ENCODE measurements around the gene PPP1R15B. TPM values are rescaled to one million over a fixed set of nuclear protein-coding genes. Genes with fewer than 3 reads are reported as not detected.

The PPP1R15B gene
- total and polyA plus RNA-seq, 10 of the 15 experiments (the other 5 are each of a cell fraction or from before 2014, with no cell fraction given) = 13.9 to 38.1 (median 26.5) TPM

DNA sequence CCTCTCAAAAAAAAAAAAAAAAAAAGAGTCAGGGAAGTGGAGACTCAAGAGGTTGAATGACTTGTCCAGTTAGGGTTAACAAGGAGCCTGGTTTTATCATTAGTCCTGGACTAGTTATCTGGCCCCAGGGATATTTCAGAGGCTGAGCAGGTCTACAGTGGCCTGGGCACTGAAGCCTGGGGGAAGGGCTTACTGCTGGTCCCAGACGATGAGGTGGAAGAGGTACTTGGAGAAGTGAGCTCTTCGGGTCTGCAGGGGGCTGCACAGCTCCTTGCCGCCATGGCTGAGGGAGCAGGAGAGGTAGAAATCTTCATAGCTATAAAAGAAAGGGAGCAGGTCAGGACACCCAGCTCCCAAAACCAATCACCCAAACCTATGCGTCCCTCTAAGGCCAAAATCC lies 42.9 kb upstream of the PPP1R15B start (continued):
- TF ChIP-seq CREB1 (IDR thresholded peaks at IDR 0.05; ENCODE audit: low read depth) = no peak
- TF ChIP-seq, protein P1, sequence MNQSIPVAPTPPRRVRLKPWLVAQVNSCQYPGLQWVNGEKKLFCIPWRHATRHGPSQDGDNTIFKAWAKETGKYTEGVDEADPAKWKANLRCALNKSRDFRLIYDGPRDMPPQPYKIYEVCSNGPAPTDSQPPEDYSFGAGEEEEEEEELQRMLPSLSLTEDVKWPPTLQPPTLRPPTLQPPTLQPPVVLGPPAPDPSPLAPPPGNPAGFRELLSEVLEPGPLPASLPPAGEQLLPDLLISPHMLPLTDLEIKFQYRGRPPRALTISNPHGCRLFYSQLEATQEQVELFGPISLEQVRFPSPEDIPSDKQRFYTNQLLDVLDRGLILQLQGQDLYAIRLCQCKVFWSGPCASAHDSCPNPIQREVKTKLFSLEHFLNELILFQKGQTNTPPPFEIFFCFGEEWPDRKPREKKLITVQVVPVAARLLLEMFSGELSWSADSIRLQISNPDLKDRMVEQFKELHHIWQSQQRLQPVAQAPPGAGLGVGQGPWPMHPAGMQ (IDR thresholded peaks at IDR 0.05; ENCODE audit: borderline replicate concordance) = no peak

DNA sequence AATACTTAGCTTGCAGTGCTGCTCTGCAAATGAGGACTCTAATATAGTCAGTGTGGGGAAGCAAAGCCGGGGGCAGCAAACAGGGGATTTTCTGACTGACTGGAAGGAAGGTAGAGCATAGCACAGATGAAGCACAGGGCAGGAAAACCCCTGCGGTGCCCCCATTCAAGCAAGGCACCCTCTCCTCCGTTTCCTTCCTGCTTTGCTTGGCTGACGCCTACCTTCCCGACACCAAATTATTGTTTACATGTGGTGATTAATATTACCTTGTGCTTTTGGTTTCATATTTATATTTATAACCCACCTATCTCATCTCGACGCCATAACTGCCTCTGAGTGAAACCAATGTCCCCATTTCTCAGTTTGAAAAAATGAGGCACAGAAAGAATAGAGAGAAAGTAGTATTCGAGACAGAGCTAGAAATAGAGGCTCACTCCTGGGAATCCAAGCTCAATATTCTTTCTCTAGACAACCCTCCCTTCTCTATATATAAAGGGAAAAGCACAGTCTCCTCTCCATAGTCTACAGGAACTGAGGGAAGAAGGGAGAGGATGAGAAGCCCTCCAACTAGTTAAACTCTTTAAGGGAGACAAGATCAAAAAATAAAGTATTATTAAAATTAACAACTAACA lies 41.6 kb upstream of the PPP1R15B start:
- no peaks in the 10 kb centered on the region for H3K79me2 ChIP-seq (ENCODE audit: control insufficient read depth, insufficient read depth, low read length)
- peak overlapping the region; percentile 15; the same call in 1 of the 2 replicates for H3K9ac ChIP-seq (ENCODE audit: control insufficient read depth, insufficient read depth, low read length)
- no peaks in the 10 kb centered on the region for H3K27me3 ChIP-seq (replicated peaks in 1 of 2; ENCODE audit: control insufficient read depth in 2 of 2, insufficient read depth in 2 of 2, low read length in 1 of 2)
- peak overlapping the region; percentile 81 for H3K27ac ChIP-seq (ENCODE audit: control insufficient read depth, insufficient read depth)
- peak overlapping the region; percentile 13; the same call in 1 of the 2 replicates for H2AFZ ChIP-seq (ENCODE audit: control insufficient read depth, low read depth, low read length)
- FAIRE-seq (peak; percentile 97), DNase-seq (ENCODE audit: low read depth, low spot score) (peak; percentile 84), ATAC-seq (peak; percentile 97)
- ChIA-PET CTCF (interaction anchor here (0.9 to 51.8 kb wide), 4 partner anchors 21 to 112 kb away, joined by 3 to 2021 read pairs (median 56); partner anchors contain the start of gene PIK3C2B), RAD21 (ENCODE audit: unreplicated experiment) (interaction anchor here (0.5 to 13.8 kb wide), 10 partner anchors 10 to 353 kb away, joined by 3 to 441 read pairs (median 4); partner anchors contain the start of gene PIK3C2B), SMC1A (ENCODE audit: uncharacterized antibody, unreplicated experiment) (interaction anchor here (1.4 to 33.8 kb wide), 7 partner anchors 9 to 46 kb away, joined by 3 to 939 read pairs (median 12); partner anchors contain the start of gene PIK3C2B), POLR2A (interaction anchor here (0.6 to 3.3 kb wide), 9 partner anchors 9 to 62 kb away, joined by 3 to 41 read pairs (median 7); partner anchors contain the start of gene PIK3C2B)
- intact Hi-C loops (cut with micrococcal nuclease; ENCODE audit: unreplicated experiment) = no loop called here
- TSS peak; percentile 44 for BruUV-seq (replicated peaks)
- no peaks in the 10 kb centered on the region for H4K20me1 ChIP-seq (ENCODE audit: control insufficient read depth, insufficient read depth)
- peaks cover 17% of the 10 kb centered on the region for H3K4me1 ChIP-seq (ENCODE audit: control insufficient read depth, insufficient read depth, low read length)
- peaks cover 0 to 7% of the 10 kb centered on the region in 2 experiments; a peak in 3 of 4 replicates for H3K36me3 ChIP-seq (ENCODE audit: control insufficient read depth in 2 of 2, insufficient read depth in 2 of 2, low read length in 1 of 2)
- H3K4me2 ChIP-seq (ENCODE audit: control insufficient read depth, insufficient read depth) = peak overlapping the region; percentile 58
- 0 out of 2 replicates have a peak overlapping the region, but pooled peaks have one; percentile 9 for H3K4me3 ChIP-seq
- in situ Hi-C loops (cut with MboI) = no loop called here
- WGBS (ENCODE audit: insufficient coverage, insufficient replicate concordance, low lambda C conversion rate, missing lambda C conversion rate) = 0% methylated on average over 8 of the region's 8 CpGs
- no peaks in the 10 kb centered on the region for H3K9me3 ChIP-seq (replicated peaks; ENCODE audit: control insufficient read depth, insufficient read depth, low read length)
- peak; percentile 64 for TF ChIP-seq MEF2B (IDR thresholded peaks at IDR 0.05; ENCODE audit: partially characterized antibody, poor library complexity, severe bottlenecking)
- no peak for TF ChIP-seq SIN3A (IDR thresholded peaks at IDR 0.05; ENCODE audit: low read depth, low read length)
- no peak for TF ChIP-seq MYC (IDR thresholded peaks at IDR 0.05; ENCODE audit: insufficient read depth, insufficient read length, insufficient replicate concordance, low read length, severe bottlenecking)
- TF ChIP-seq ZNF24 (IDR thresholded peaks at IDR 0.05) = no peak
- TF ChIP-seq FOXK2 (IDR thresholded peaks at IDR 0.05) = peak; percentile 81
- TF ChIP-seq TCF7 (IDR thresholded peaks at IDR 0.05; ENCODE audit: borderline replicate concordance) = no peak
- no peak for TF ChIP-seq STAT3 (IDR thresholded peaks at IDR 0.05; ENCODE audit: low read depth, low read length)
- no peak for TF ChIP-seq ZZZ3 (IDR thresholded peaks at IDR 0.05; ENCODE audit: control insufficient read depth, insufficient read length, low read depth)
- TF ChIP-seq RUNX3 (IDR thresholded peaks at IDR 0.05; ENCODE audit: low read length) = peak; percentile 75
- no peak for TF ChIP-seq RFX5 (IDR thresholded peaks at IDR 0.05; ENCODE audit: low read depth, low read length)
- peak; percentile 66; the same call in 1 of the 2 replicates for TF ChIP-seq NBN (IDR thresholded peaks at IDR 0.05)
- TF ChIP-seq CREM (IDR thresholded peaks at IDR 0.05; ENCODE audit: low read depth) = peak; percentile 67; the same call in 1 of the 2 replicates
- TF ChIP-seq RAD51 (IDR thresholded peaks at IDR 0.05) = peak; percentile 28; the same call in 1 of the 2 replicates
- no peak for TF ChIP-seq LARP7 (IDR thresholded peaks at IDR 0.05)
- TF ChIP-seq FOXM1 (IDR thresholded peaks at IDR 0.05; ENCODE audit: low read depth, low read length) = peak; percentile 60; the same call in 1 of the 2 replicates
- peak; percentile 31; the same call in 1 of the 2 replicates for TF ChIP-seq MXI1 (IDR thresholded peaks at IDR 0.05; ENCODE audit: low read depth, low read length)
- peak; percentile 80 for TF ChIP-seq KLF5 (IDR thresholded peaks at IDR 0.05; ENCODE audit: partially characterized antibody)
- TF ChIP-seq EED (IDR thresholded peaks at IDR 0.05; ENCODE audit: low read depth) = peak; percentile 77
- TF ChIP-seq SP1 (IDR thresholded peaks at IDR 0.05; ENCODE audit: low read depth, low read length) = peak; percentile 50
- peak in 1 of 2 experiments; percentile 40; a peak in 1 of 4 replicates for TF ChIP-seq BHLHE40 (IDR thresholded peaks at IDR 0.05; ENCODE audit: borderline replicate concordance in 1 of 2, low read depth in 2 of 2, low read length in 1 of 2)

Measured in GM12878 (cell line).